HG03097 (cell line): ENCODE results near the gene ASL.
"Not testable (repeated sequence)": the region's sequence is repeated elsewhere in the genome, so short reads cannot be mapped to it uniquely, and the experiment has no call there.

Experiments
- ATAC-seq: cut with Tn5 transposase; IDR thresholded peaks from one replicate; pipeline ENCODE4 v1.9.1; 2021; ENCODE audit not compliant: unreplicated experiment, low FRiP score

The ASL gene

GRCh38 chr7:66075590-66076461 lies at the start of gene ASL:
Gene ASL (plus strand): TSS chr7:66075819. CDS start chr7:66076082, 263 bp downstream.
- peak; percentile 98 for ATAC-seq

GRCh38 chr7:66028342-66028741 lies 47.3 kb upstream of the ASL start:
- not testable (repeated sequence) for ATAC-seq

GRCh38 chr7:66033471-66034385 lies 41.9 kb upstream of the ASL start:
- no peak for ATAC-seq

GRCh38 chr7:66034436-66035010 lies 41.1 kb upstream of the ASL start:
- not testable (repeated sequence) for ATAC-seq

- ATAC-seq: no peak
Observed at GRCh38 chr7:66036382-66036781, 39.2 kb upstream of the ASL start.

- ATAC-seq: no peak
Observed at GRCh38 chr7:66036788-66037187, 38.8 kb upstream of the ASL start.

- no peak for ATAC-seq
Observed at GRCh38 chr7:66039094-66039670, 36.4 kb upstream of the ASL start.

- ATAC-seq: no peak
Observed at GRCh38 chr7:66043681-66044497, 31.7 kb upstream of the ASL start.

GRCh38 chr7:66044498-66044854 lies 31.1 kb upstream of the ASL start:
- not testable (repeated sequence) for ATAC-seq

GRCh38 chr7:66047426-66047825 lies 28.2 kb upstream of the ASL start:
- no peak for ATAC-seq

GRCh38 chr7:66049886-66050285 lies 25.7 kb upstream of the ASL start:
- not testable (repeated sequence) for ATAC-seq

- no peak for ATAC-seq
Observed at GRCh38 chr7:66050337-66050957, 25.2 kb upstream of the ASL start.

GRCh38 chr7:66050990-66051448 lies 24.6 kb upstream of the ASL start:
- no peak for ATAC-seq

GRCh38 chr7:66052447-66052846 lies 23.2 kb upstream of the ASL start:
- no peak for ATAC-seq

GRCh38 chr7:66054063-66054462 lies 21.6 kb upstream of the ASL start:
- no peak for ATAC-seq

GRCh38 chr7:66055321-66055956 lies 20.2 kb upstream of the ASL start:
- ATAC-seq: peak; percentile 90

GRCh38 chr7:66060796-66061195 lies 14.8 kb upstream of the ASL start:
- no peak for ATAC-seq

GRCh38 chr7:66069732-66070131 lies 5.9 kb upstream of the ASL start:
- ATAC-seq: no peak

- no peak for ATAC-seq
Observed at GRCh38 chr7:66070222-66070621, 5.4 kb upstream of the ASL start.
